ENCODE data around the gene SYT13. TPM values are rescaled to one million over a fixed set of nuclear protein-coding genes. Genes with fewer than 3 reads are reported as not detected.

Gene SYT13
- total and polyA plus RNA-seq, 8 donors, result 1.3 to 33.3 (median 2.2) TPM; not detected in 1

GRCh38 chr11:45289369-45289768 is 3.2 kb upstream of the SYT13 start:
- H3K4me1 ChIP-seq, result peaks cover 4 to 16% (median 10%) of the 10 kb centered on the region in 4 donors
- no peaks in the 10 kb centered on the region for H3K36me3 ChIP-seq
- DNase-seq, result no peak
- H3K9me3 ChIP-seq, result peaks cover 0 to 15% (median 8%) of the 10 kb centered on the region in 4 donors
- peaks cover 8 to 78% (median 30%) of the 10 kb centered on the region in 3 donors for H3K27me3 ChIP-seq
- H3K27ac ChIP-seq, result no peak overlapping the region
- intact Hi-C loops (cut with DNase I; ENCODE audit: low total_unique reads), result no loop called here
- WGBS, 5 donors, result 58 to 83% (median 69%) methylated on average over 1 of the region's 1 CpG
- no peak overlapping the region for H3K4me3 ChIP-seq
- TF ChIP-seq POLR2AphosphoS5 (IDR thresholded peaks at IDR 0.05) (no peak), EP300 (IDR thresholded peaks at IDR 0.05) (no peak), POLR2A (IDR thresholded peaks at IDR 0.05) (no peak)
- TF ChIP-seq, protein P1, sequence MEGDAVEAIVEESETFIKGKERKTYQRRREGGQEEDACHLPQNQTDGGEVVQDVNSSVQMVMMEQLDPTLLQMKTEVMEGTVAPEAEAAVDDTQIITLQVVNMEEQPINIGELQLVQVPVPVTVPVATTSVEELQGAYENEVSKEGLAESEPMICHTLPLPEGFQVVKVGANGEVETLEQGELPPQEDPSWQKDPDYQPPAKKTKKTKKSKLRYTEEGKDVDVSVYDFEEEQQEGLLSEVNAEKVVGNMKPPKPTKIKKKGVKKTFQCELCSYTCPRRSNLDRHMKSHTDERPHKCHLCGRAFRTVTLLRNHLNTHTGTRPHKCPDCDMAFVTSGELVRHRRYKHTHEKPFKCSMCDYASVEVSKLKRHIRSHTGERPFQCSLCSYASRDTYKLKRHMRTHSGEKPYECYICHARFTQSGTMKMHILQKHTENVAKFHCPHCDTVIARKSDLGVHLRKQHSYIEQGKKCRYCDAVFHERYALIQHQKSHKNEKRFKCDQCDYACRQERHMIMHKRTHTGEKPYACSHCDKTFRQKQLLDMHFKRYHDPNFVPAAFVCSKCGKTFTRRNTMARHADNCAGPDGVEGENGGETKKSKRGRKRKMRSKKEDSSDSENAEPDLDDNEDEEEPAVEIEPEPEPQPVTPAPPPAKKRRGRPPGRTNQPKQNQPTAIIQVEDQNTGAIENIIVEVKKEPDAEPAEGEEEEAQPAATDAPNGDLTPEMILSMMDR (IDR thresholded peaks at IDR 0.05), result no peak

DNA sequence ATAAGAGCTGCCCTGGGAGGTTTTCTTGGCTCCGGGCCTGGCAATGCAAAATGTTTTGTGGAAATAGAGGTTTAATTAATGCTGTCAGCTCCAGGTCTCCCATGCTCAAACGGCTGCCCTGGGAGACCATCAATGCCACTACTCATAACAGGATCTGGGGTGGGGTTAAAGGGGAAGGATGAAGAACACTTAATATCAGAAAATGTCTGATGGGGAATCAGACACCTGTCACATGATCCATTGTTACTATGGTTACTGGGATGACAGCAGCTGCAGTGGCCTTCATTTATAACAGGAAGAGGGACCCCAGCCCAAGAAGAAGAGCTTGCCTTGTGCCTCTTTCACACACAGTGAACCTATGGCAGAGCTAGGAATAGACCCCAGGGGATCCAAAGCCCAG is 2.2 kb upstream of the SYT13 start:
- intact Hi-C loops (cut with DNase I; ENCODE audit: low total_unique reads), result no loop called here
- Histone ChIP-seq H3K9me3 (peaks cover 0 to 15% (median 8%) of the 10 kb centered on the region in 4 donors), H3K36me3 (no peaks in the 10 kb centered on the region), H3K4me3 (no peak overlapping the region), H3K27me3 (peaks cover 8 to 83% (median 30%) of the 10 kb centered on the region in 3 donors), H3K27ac (no peak overlapping the region), H3K4me1 (peaks cover 4 to 16% (median 10%) of the 10 kb centered on the region in 4 donors)
- 48 to 75% (median 74%) methylated on average over 2 of the region's 2 CpGs for WGBS, 5 donors
- no peak for DNase-seq
- no peak for TF ChIP-seq POLR2AphosphoS5 (IDR thresholded peaks at IDR 0.05)
- TF ChIP-seq, protein P1 (IDR thresholded peaks at IDR 0.05), result no peak
- TF ChIP-seq POLR2A (IDR thresholded peaks at IDR 0.05), result no peak
- TF ChIP-seq EP300 (IDR thresholded peaks at IDR 0.05), result no peak

- 57 to 94% (median 72%) methylated on average over 3 of the region's 3 CpGs for WGBS, 5 donors
- no peak for DNase-seq
- H3K27me3 ChIP-seq, result peaks cover 8 to 75% (median 30%) of the 10 kb centered on the region in 3 donors
- H3K9me3 ChIP-seq, result peaks cover 0 to 15% (median 8%) of the 10 kb centered on the region in 4 donors
- peaks cover 4 to 16% (median 10%) of the 10 kb centered on the region in 4 donors for H3K4me1 ChIP-seq
- H3K4me3 ChIP-seq, result no peak overlapping the region
- TF ChIP-seq, protein P1 (IDR thresholded peaks at IDR 0.05), result no peak
- no peak for TF ChIP-seq POLR2A (IDR thresholded peaks at IDR 0.05)
- TF ChIP-seq POLR2AphosphoS5 (IDR thresholded peaks at IDR 0.05), result no peak
- no peak for TF ChIP-seq EP300 (IDR thresholded peaks at IDR 0.05)
- intact Hi-C loops (cut with DNase I; ENCODE audit: low total_unique reads), result no loop called here
- no peak overlapping the region for H3K27ac ChIP-seq
- no peaks in the 10 kb centered on the region for H3K36me3 ChIP-seq
Observed at GRCh38 chr11:45287316-45287903, 1.3 kb upstream of the SYT13 start.

DNA sequence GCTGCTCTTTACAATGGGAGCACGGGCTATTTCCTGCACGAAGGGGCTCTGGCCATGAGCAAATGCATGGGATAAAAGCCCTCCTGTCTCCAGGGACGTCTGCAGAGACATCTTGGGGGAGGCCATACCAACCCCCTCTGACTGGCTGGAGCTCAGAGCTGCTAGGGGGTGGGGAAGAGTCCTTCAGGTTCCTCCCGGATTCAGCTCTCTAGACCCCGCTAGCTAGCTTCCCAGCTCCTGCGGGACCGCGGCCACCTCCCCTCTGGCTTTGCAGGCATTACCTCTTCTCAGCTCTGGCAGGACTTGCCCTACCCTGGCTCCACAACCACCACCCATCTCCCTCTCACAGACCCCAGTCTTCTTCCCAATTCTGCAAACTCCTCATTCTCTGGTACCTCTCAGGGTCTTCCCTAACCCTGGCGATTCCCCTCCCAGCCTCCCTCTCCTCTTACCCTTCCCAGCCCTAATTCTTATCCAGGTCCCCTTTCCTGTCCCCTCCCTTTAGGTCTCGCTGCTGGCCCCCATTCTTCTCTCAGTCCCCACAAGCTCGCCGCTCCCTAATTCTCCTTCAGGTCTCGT is 802 bp downstream of the SYT13 start:
- Histone ChIP-seq H3K27me3 (peaks cover 8 to 70% (median 30%) of the 10 kb centered on the region in 3 donors), H3K9me3 (peaks cover 0 to 15% (median 8%) of the 10 kb centered on the region in 4 donors), H3K36me3 (no peaks in the 10 kb centered on the region), H3K4me3 (peak overlapping the region; percentile 34 to 45 (median 36)), H3K4me1 (peaks cover 4 to 16% (median 10%) of the 10 kb centered on the region in 4 donors), H3K27ac (peak overlapping the region in 2 of 5 donors; percentile 38 to 62)
- 19 to 29% (median 23%) methylated on average over 13 of the region's 13 CpGs for WGBS, 5 donors
- TF ChIP-seq POLR2AphosphoS5 (IDR thresholded peaks at IDR 0.05) (no peak), POLR2A (IDR thresholded peaks at IDR 0.05) (no peak), EP300 (IDR thresholded peaks at IDR 0.05) (no peak)
- TF ChIP-seq, protein P1 (IDR thresholded peaks at IDR 0.05), result no peak
- DNase-seq, result peak in 1 of 2 donors; percentile 19
- intact Hi-C loops (cut with DNase I; ENCODE audit: low total_unique reads), result no loop called here
